Mucosa of descending colon (tissue), 3 donors: ENCODE data around the gene ELK4. TPM values are rescaled to one million over a fixed set of nuclear protein-coding genes. Genes with fewer than 3 reads are reported as not detected.

Source experiments
- ATAC-seq: fragments of 200-7000 bp; cut with Tn5 transposase; one replicate; pipeline ENCODE4 v1.9.1; 2020; ENCODE audit warnings: mild to moderate bottlenecking, moderate library complexity
- DNase-seq, 3 donors: peaks; one replicate each; pipeline ENCODE4 v3.0.0-alpha.2; 2020
- H3K36me3 ChIP-seq: fragments of 200-600 bp; one replicate; pipeline ENCODE4 v1.8.0; 2021; ENCODE audit warnings: low read depth, mild to moderate bottlenecking
- H3K4me1 ChIP-seq: fragments of 200-600 bp; one replicate; pipeline ENCODE4 v1.8.0; 2021; ENCODE audit warnings: low read depth, mild to moderate bottlenecking
- H3K4me3 ChIP-seq: fragments of 200-600 bp; one replicate; pipeline ENCODE4 v1.8.0; 2021; ENCODE audit warnings: mild to moderate bottlenecking
- H3K9me3 ChIP-seq: fragments of 200-600 bp; one replicate; pipeline ENCODE4 v1.8.0; 2021; ENCODE audit warnings: mild to moderate bottlenecking
- intact Hi-C, 2 donors: fragments of 100-400 bp; cut with DNase I in 1 of 2; cut with micrococcal nuclease in 1 of 2; formaldehyde crosslinking; loops; one replicate each; pipeline versions ENCODE4 v1.11.0 to v1.11.1; 2022; cut with DNase I, micrococcal nuclease
- total RNA-seq, 3 donors: library from RNA; stranded (reverse); fragmentation: NEBNext Ultra II Directional in 2 of 3; extraction: Animal tissue kit (Norgen Biotek cat#: 25700) in 2 of 3; gene quantifications; one replicate each; pipeline versions ENCODE4 v1.2.1 to v1.2.4, GENCODE V29; 2021 to 2023
- TF ChIP-seq, protein P1 (sequence below): fragments of 200-600 bp; IDR thresholded peaks from one replicate; pipeline ENCODE4 v1.8.0; 2022; ENCODE audit warnings: antibody characterized with exemption, mild to moderate bottlenecking
- donor health status: DM: no; HTN: no; CAD: no; lungs with moderate emphysema.
- donor health status: DM: no; HTN: no; CAD: no.
- donor health status: DM: no; HTN: yes; CAD: no.

The ELK4 gene
- total RNA-seq, 3 donors from 2014 or later = 43.1 to 60.6 (median 47.6) TPM

DNA sequence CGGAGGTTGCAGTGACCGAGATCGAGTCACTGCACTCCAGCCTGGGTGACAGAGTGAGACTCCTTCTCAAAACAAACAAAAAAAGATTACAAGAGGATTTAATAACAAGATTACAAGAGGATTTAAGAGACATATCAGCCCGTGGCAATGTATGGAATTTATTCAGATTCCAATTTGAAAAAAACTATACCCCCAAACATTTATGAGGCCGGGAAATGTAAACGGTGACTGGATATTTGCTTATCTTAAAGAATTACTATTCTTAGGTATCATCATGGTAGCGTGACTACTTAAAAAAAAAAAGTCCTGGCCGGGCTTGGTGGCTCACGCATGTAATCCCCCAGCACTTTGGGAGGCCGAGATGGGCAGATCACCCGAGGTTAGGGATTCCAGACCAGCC lies 21.2 kb upstream of the ELK4 start:
- ATAC-seq (no peak), DNase-seq (no peak)
- H3K4me1 ChIP-seq = no peaks in the 10 kb centered on the region
- intact Hi-C loops = no loop called here
- TF ChIP-seq, protein P1, sequence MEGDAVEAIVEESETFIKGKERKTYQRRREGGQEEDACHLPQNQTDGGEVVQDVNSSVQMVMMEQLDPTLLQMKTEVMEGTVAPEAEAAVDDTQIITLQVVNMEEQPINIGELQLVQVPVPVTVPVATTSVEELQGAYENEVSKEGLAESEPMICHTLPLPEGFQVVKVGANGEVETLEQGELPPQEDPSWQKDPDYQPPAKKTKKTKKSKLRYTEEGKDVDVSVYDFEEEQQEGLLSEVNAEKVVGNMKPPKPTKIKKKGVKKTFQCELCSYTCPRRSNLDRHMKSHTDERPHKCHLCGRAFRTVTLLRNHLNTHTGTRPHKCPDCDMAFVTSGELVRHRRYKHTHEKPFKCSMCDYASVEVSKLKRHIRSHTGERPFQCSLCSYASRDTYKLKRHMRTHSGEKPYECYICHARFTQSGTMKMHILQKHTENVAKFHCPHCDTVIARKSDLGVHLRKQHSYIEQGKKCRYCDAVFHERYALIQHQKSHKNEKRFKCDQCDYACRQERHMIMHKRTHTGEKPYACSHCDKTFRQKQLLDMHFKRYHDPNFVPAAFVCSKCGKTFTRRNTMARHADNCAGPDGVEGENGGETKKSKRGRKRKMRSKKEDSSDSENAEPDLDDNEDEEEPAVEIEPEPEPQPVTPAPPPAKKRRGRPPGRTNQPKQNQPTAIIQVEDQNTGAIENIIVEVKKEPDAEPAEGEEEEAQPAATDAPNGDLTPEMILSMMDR = no peak
- no peaks in the 10 kb centered on the region for H3K9me3 ChIP-seq
- no peak overlapping the region for H3K4me3 ChIP-seq
- H3K36me3 ChIP-seq = no peaks in the 10 kb centered on the region

DNA sequence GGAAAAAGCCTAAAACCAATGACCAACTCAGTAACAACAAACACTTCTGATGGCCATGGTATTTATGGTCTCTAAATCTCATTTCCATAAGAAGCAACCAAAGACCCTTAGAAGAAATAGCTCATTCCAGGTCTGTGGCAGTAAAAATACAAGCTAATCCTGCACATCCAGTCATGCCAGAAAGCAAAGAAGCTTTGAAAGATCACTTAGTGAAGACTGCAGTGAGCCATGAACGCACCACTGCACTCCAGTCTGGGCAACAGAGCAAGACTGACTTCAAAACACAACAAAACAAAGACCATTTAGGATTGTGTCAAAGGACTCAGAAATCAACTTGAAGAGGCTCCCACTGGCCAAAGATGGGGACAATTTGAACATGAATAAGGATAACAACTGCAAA lies 18.4 kb upstream of the ELK4 start:
- Histone ChIP-seq H3K4me3 (no peak overlapping the region), H3K9me3 (no peaks in the 10 kb centered on the region), H3K4me1 (no peaks in the 10 kb centered on the region), H3K36me3 (no peaks in the 10 kb centered on the region)
- intact Hi-C loops = no loop called here
- TF ChIP-seq, protein P1 = no peak
- ATAC-seq (no peak), DNase-seq (no peak)

DNA sequence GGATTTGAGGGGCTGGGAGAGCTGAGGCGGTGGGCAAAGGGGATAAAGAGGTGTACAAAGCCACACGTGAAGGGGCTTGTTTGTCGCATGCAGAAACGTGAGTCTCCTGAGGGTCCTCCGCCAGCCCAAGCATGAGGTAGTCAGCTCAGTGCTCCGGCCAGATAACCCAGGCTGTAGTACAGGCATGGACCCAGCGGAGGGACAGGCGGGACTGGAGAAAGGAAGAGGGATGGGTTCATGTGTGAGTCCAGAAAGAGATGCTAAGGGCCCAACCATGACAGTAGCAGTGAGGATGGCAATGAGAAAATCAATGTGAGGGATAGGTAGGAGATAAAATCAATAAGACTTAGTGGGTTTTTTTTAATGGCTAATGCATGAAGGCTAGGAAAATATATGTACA lies 13.7 kb upstream of the ELK4 start:
- H3K4me3 ChIP-seq = no peak overlapping the region
- DNase-seq (no peak), ATAC-seq (no peak)
- intact Hi-C loops = no loop called here
- TF ChIP-seq, protein P1 = no peak
- no peaks in the 10 kb centered on the region for H3K9me3 ChIP-seq
- no peaks in the 10 kb centered on the region for H3K36me3 ChIP-seq
- no peaks in the 10 kb centered on the region for H3K4me1 ChIP-seq

DNA sequence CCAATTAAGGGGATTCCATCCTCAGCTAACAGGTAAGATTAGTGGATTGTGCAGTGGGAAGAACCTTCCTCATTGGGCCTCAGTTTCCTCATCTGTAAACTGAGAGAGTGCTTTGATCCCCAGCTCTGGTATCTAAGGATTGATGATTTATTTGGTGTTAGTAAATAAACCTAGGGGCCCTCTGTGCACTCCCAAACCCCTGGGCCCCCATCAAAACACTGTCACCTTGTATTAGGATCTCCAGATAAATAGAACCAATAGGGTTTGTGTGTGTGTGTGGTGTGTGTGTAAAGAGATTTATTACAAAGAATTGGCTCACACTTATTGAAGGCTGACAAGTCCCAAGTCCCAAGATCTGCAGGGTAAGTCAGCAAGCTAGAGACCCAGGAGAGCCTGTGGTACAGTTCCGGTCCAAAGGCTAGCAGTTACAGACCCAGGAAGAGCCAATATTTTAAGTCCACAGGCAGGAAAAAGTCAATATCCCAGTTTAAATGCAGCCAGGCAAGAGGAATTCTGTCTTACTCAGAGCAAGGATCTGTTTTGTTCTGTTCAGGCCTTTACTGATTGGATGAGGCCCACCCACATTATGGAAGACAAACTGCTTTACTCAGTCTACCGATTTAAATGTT lies 11.0 kb upstream of the ELK4 start:
- Histone ChIP-seq H3K4me3 (no peak overlapping the region), H3K9me3 (no peaks in the 10 kb centered on the region), H3K36me3 (no peaks in the 10 kb centered on the region), H3K4me1 (no peaks in the 10 kb centered on the region)
- intact Hi-C loops = no loop called here
- ATAC-seq = no peak
- TF ChIP-seq, protein P1 = no peak
- DNase-seq = no peak

DNA sequence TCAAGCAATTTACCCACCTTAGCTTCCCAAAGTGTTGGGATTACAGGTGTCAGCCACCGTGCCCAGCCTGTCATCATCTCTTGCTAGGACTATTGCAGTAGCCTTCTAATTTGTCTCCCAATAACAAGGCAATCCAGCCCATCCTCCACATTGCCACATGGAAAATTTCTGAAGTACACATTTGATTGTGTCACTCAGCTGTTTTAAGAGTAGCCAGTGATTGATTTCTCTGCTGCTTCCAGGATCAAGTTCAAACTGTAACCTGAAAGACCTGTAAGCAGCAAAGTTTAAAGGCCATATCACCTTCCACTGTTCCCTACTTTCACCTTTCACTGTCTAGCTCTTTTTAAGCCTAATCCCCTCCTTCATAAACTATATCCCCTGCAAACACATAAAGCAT lies 7.8 kb upstream of the ELK4 start:
- intact Hi-C loops = no loop called here
- Histone ChIP-seq H3K9me3 (no peaks in the 10 kb centered on the region), H3K4me1 (no peaks in the 10 kb centered on the region), H3K36me3 (no peaks in the 10 kb centered on the region), H3K4me3 (no peak overlapping the region)
- no peak for ATAC-seq
- DNase-seq = no peak
- TF ChIP-seq, protein P1 = no peak
